WERI-Rb-1 (cell line): Measurements from ENCODE around the gene ESYT2.
A peak's percentile ranks its signal among the peaks of the same experiment; 100 is the strongest.
"Not testable (repeated sequence)": the region's sequence is repeated elsewhere in the genome, so short reads cannot be mapped to it uniquely, and the experiment has no call there.

Experiments
- DNase-seq: peaks from one replicate; pipeline ENCODE4 v3.0.0-alpha.2; 2020
- H3K27ac ChIP-seq: fragments of 250-450 bp; sonication (Bioruptor Pico); 2 replicates; pipeline ENCODE4 v1.5.1; 2020; ENCODE audit warnings: mild to moderate bottlenecking, moderate library complexity
- H3K27me3 ChIP-seq: fragments of 250-450 bp; sonication (Bioruptor Pico); 2 replicates; pipeline ENCODE4 v1.5.1; 2021; ENCODE audit warnings: mild to moderate bottlenecking, low read depth, moderate library complexity; ENCODE audit not compliant: insufficient read depth, severe bottlenecking
- H3K36me3 ChIP-seq: fragments of 250-450 bp; sonication (Bioruptor Pico); 2 replicates; pipeline ENCODE4 v1.5.1; 2020; ENCODE audit warnings: mild to moderate bottlenecking, moderate library complexity
- H3K4me3 ChIP-seq: 2 replicates; pipeline ENCODE4 v1.5.1; 2011; ENCODE audit warnings: low read depth, mild to moderate bottlenecking, control low read depth, low read length
- H3K9me3 ChIP-seq: fragments of 250-450 bp; sonication (Bioruptor Pico); 2 replicates; pipeline ENCODE4 v1.5.1; 2021; ENCODE audit warnings: mild to moderate bottlenecking, moderate library complexity; ENCODE audit not compliant: severe bottlenecking
- TF ChIP-seq, protein P1 (sequence below): IDR thresholded peaks from 2 replicates; pipeline ENCODE4 v1.5.1; 2011; ENCODE audit warnings: low read depth, mild to moderate bottlenecking, control low read depth, inconsistent platforms, low read length

ESYT2 gene, protein sequence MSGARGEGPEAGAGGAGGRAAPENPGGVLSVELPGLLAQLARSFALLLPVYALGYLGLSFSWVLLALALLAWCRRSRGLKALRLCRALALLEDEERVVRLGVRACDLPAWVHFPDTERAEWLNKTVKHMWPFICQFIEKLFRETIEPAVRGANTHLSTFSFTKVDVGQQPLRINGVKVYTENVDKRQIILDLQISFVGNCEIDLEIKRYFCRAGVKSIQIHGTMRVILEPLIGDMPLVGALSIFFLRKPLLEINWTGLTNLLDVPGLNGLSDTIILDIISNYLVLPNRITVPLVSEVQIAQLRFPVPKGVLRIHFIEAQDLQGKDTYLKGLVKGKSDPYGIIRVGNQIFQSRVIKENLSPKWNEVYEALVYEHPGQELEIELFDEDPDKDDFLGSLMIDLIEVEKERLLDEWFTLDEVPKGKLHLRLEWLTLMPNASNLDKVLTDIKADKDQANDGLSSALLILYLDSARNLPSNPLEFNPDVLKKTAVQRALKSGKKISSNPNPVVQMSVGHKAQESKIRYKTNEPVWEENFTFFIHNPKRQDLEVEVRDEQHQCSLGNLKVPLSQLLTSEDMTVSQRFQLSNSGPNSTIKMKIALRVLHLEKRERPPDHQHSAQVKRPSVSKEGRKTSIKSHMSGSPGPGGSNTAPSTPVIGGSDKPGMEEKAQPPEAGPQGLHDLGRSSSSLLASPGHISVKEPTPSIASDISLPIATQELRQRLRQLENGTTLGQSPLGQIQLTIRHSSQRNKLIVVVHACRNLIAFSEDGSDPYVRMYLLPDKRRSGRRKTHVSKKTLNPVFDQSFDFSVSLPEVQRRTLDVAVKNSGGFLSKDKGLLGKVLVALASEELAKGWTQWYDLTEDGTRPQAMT

DNA sequence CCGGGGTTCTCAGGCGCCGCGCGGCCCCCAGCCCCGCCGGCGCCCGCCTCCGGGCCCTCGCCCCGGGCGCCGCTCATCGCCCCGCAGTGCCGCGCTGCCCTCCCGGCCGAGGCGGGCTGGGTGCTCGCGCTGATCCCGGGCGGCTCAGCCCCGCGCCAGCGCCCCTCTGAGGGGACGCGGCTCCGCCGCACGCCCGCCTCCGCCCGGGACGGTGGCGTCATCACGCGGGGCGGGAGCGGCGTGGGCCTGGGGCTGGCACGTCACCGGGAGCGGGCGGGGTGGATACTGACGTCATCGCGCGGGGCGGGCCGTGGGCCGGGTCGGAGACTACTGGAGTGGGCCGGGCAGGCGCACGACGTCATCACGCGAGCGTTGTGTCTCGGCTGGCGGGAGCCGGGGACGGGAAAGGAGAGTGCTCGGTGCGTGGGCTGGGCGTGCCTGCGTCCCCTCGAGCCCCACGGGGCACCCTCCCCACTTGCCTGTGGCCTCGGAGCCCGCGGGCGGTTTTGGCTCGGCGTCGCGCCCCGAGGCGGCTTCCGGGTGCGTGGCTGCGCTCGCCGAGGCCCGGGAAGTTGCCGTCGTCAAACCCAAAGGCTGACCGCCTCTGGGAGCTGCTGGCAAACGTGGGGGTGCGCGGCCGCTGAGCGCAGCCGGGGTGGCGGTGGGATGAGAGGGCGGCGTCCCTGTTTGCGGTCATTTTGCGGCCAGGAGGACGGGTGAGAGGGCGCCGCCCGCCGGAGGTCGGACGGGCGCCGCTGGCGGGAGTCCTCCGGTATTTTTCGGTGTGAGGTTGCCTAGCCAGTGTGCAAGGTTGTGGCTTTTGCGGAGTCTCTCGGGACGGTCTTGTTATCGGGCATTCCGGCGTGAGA is at the start of gene ESYT2:
Gene ESYT2 (minus strand): TSS at position 168 of the 869 bp plus-strand sequence. CDS start 91 bp downstream, at position 77.
- TF ChIP-seq, protein P1, sequence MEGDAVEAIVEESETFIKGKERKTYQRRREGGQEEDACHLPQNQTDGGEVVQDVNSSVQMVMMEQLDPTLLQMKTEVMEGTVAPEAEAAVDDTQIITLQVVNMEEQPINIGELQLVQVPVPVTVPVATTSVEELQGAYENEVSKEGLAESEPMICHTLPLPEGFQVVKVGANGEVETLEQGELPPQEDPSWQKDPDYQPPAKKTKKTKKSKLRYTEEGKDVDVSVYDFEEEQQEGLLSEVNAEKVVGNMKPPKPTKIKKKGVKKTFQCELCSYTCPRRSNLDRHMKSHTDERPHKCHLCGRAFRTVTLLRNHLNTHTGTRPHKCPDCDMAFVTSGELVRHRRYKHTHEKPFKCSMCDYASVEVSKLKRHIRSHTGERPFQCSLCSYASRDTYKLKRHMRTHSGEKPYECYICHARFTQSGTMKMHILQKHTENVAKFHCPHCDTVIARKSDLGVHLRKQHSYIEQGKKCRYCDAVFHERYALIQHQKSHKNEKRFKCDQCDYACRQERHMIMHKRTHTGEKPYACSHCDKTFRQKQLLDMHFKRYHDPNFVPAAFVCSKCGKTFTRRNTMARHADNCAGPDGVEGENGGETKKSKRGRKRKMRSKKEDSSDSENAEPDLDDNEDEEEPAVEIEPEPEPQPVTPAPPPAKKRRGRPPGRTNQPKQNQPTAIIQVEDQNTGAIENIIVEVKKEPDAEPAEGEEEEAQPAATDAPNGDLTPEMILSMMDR, result peak; percentile 19; the same call in 1 of the 2 replicates
- Histone ChIP-seq H3K27me3 (no peaks in the 10 kb centered on the region), H3K4me3 (peak within 1 kb of the TSS; percentile 90), H3K36me3 (no peaks in the 10 kb centered on the region), H3K27ac (peak within 1 kb of the TSS; percentile 91), H3K9me3 (no peaks in the 10 kb centered on the region)
- DNase-seq, result peak; percentile 99

DNA sequence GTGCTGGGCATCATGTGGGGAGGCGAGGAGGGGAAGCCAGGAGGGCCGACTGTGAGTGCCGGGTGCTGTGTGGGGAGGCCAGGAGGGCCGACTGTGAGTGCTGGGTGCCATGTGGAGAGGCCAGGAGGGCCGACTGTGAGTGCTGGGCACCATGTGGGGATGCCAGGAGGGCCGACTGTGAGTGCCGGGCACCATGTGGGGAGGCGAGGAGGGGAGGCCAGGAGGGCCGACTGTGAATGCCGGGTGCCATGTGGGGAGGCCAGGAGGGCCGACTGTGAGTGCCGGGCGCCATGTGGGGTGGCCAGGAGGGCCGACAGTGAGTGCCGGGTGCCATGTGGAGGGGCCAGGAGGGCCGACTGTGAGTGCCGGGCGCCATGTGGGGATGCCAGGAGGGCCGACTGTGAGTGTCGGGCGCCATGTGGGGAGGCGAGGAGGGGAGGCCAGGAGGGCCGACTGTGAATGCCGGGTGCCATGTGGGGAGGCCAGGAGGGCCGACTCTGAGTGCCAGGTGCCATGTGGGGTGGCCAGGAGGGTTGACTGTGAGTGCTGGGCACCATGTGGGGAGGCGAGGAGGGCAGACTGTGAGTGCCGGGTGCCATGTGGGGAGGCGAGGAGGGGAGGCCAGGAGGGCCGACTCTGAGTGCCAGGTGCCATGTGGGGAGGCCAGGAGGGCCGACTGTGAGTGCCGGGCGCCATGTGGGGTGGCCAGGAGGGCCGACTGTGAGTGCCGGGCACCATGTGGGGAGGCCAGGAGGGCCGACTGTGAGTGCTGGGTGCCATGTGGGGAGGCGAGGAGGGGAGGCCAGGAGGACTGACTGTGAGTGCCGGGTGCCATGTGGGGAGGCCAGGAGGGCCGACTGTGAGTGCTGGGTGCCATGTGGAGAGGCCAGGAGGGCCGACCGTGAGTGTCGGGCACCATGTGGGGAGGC is 49.1 kb upstream of the ESYT2 start:
- H3K9me3 ChIP-seq, H3K27ac ChIP-seq, DNase-seq, H3K4me3 ChIP-seq, H3K27me3 ChIP-seq: not testable (repeated sequence)
- H3K36me3 ChIP-seq, result peaks cover 16% of the 10 kb centered on the region

DNA sequence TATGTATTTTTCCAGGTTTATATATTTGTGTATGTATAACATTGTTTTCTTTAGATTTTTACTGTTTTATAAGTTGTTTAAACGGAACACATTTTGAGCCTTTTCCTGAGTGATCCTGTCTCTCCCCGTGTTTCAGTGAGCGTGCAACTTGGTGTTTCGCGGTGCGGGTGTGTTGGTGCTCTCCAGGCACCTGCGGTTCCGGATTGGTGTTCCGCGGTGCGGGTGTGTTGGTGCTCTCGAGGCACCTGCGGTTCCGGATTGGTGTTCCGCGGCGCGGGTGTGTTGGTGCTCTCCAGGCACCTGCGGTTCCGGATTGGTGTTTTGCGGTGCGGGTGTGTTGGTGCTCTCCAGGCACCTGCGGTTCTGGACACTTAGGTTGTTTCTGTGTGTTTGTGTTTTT is 47.7 kb upstream of the ESYT2 start:
- no peak for DNase-seq
- Histone ChIP-seq H3K4me3 (no peak overlapping the region), H3K36me3 (peaks cover 17% of the 10 kb centered on the region), H3K27ac (no peak overlapping the region), H3K27me3 (no peaks in the 10 kb centered on the region), H3K9me3 (no peaks in the 10 kb centered on the region)
- TF ChIP-seq, protein P1, result no peak

DNA sequence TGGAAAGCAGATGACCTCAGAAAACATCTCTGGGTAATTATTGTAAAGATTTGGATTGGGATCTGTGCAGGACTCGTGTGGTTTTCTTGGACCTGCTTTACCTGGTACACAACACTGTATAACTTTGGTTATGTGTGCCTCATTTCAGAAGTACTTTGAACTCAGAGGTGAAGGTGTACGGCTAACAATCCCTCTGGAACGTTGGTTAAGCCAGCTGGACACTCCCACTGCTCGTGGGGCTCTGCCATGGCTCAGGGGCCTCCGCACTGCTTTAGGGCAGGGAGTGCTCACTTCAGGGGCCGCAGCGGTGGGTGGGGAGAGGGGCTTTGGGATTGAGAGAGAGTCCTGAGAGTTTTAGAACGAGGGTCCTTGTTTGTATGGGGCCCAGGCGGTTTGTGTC is 40.6 kb upstream of the ESYT2 start:
- Histone ChIP-seq H3K36me3 (peaks cover 14% of the 10 kb centered on the region), H3K27ac (no peak overlapping the region), H3K27me3 (no peaks in the 10 kb centered on the region), H3K9me3 (no peaks in the 10 kb centered on the region), H3K4me3 (no peak overlapping the region)
- no peak for DNase-seq
- TF ChIP-seq, protein P1, result no peak

DNA sequence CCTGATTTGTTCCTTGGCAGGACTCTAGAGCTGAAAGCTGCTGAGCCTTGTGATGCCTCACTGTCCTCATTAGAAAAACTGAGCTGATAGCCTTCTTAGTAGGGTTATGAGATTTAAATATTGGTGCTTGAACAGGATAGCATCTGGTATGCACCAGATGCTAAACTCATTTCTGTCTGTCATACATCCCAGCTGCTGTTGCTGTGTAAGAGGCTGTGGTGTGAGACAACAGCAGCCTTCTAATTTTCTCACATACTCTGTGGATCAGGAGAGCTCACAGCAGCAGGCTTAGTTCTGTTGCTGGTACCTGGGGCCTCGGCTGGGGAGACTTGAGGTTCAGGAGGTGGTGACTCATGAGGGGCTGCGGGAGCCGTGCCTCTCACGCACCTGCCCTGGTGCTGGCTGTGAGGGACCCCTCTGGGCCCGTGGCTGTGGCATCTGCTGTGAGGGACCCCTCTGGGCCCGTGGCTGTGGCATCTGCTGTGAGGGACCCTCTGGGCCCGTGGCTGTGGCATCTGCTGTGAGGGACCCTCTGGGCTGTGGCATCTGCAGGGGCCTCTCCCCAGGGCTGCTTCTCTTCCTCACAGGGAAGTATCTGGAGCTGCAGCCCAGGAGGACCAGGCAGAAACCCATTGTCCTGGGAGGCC is 39.6 kb upstream of the ESYT2 start:
- peak overlapping the region; percentile 8; the same call in 1 of the 2 replicates for H3K27ac ChIP-seq
- H3K4me3 ChIP-seq, result no peak overlapping the region
- no peaks in the 10 kb centered on the region for H3K9me3 ChIP-seq
- peaks cover 14% of the 10 kb centered on the region for H3K36me3 ChIP-seq
- no peaks in the 10 kb centered on the region for H3K27me3 ChIP-seq
- peak; percentile 23 for DNase-seq
- TF ChIP-seq, protein P1, result no peak
